Ectodermal cell (in vitro differentiated cells): ENCODE results near the gene LCOR.

Experiments
- H3K27ac ChIP-seq: 2 replicates; pipeline ENCODE4 v1.7.0; 2013; ENCODE audit warnings: mild to moderate bottlenecking, low read depth, low read length; ENCODE audit not compliant: insufficient read depth, poor library complexity, severe bottlenecking
- H3K27me3 ChIP-seq: 2 replicates; pipeline ENCODE4 v1.7.0; 2013; ENCODE audit warnings: mild to moderate bottlenecking, low read length; ENCODE audit not compliant: insufficient read depth, control insufficient read depth, poor library complexity, severe bottlenecking
- H3K36me3 ChIP-seq: one replicate; pipeline ENCODE4 v1.7.0; 2013; ENCODE audit warnings: low read length; ENCODE audit not compliant: control insufficient read depth, insufficient read depth
- H3K4me1 ChIP-seq: one replicate; pipeline ENCODE4 v1.7.0; 2013; ENCODE audit warnings: low read length; ENCODE audit not compliant: control insufficient read depth, insufficient read depth
- H3K4me3 ChIP-seq: 2 replicates; pipeline ENCODE4 v1.7.0; 2013; ENCODE audit warnings: low read depth, low read length, control low read depth; ENCODE audit not compliant: insufficient read depth
- H3K9me3 ChIP-seq: 2 replicates; pipeline ENCODE4 v1.7.0; 2013; ENCODE audit warnings: mild to moderate bottlenecking, low read length, moderate library complexity; ENCODE audit not compliant: control insufficient read depth
- WGBS, 2 experiments: methylation state at CpG; one replicate each; pipeline ENCODE4 v1.1.7; 2013; ENCODE audit warnings: missing lambda C conversion rate in 2 of 2; 5-methylcytosine and 5-hydroxymethylcytosine counted together

Gene LCOR

GRCh38 chr10:96964131-96964530 is 132.0 kb downstream of the LCOR start:
- Histone ChIP-seq H3K4me1 (no peaks in the 10 kb centered on the region), H3K4me3 (no peak overlapping the region), H3K27ac (no peak overlapping the region), H3K36me3 (no peaks in the 10 kb centered on the region), H3K9me3 (no peaks in the 10 kb centered on the region), H3K27me3 (no peaks in the 10 kb centered on the region)
- WGBS, 2 experiments: 90 to 100% methylated on average over 2 of the region's 2 CpGs

GRCh38 chr10:96967847-96968246 is 135.7 kb downstream of the LCOR start:
- Histone ChIP-seq H3K27me3 (no peaks in the 10 kb centered on the region), H3K9me3 (no peaks in the 10 kb centered on the region)

GRCh38 chr10:96968682-96969423 is 136.8 kb downstream of the LCOR start:
- no peak overlapping the region for H3K27ac ChIP-seq
- no peaks in the 10 kb centered on the region for H3K27me3 ChIP-seq
- no peak overlapping the region for H3K4me3 ChIP-seq
- 93 to 94% methylated on average over 5 of the region's 5 CpGs for WGBS, 2 experiments
- H3K36me3 ChIP-seq: no peaks in the 10 kb centered on the region
- H3K9me3 ChIP-seq: no peaks in the 10 kb centered on the region
- peaks cover 8% of the 10 kb centered on the region for H3K4me1 ChIP-seq

More at GRCh38 chr10:96967847-96968246, 135.7 kb downstream of the LCOR start:
- Histone ChIP-seq H3K4me1 (peaks cover 8% of the 10 kb centered on the region), H3K36me3 (no peaks in the 10 kb centered on the region), H3K4me3 (no peak overlapping the region), H3K27ac (no peak overlapping the region)

- Histone ChIP-seq H3K4me1 (peaks cover 8% of the 10 kb centered on the region), H3K9me3 (no peaks in the 10 kb centered on the region), H3K27me3 (no peaks in the 10 kb centered on the region), H3K36me3 (no peaks in the 10 kb centered on the region), H3K4me3 (no peak overlapping the region), H3K27ac (no peak overlapping the region)
- 96% methylated on average over 2 of the region's 2 CpGs for WGBS, 2 experiments
Measured at GRCh38 chr10:96971324-96971723, 139.2 kb downstream of the LCOR start.

- H3K36me3 ChIP-seq: no peaks in the 10 kb centered on the region
- peaks cover 8% of the 10 kb centered on the region for H3K4me1 ChIP-seq
- no peak overlapping the region for H3K4me3 ChIP-seq
- H3K27ac ChIP-seq: no peak overlapping the region
- no peaks in the 10 kb centered on the region for H3K27me3 ChIP-seq
- H3K9me3 ChIP-seq: no peaks in the 10 kb centered on the region
- 100% methylated on average over 1 of the region's 1 CpG; no CpG with 5 or more reads in 1 of the 2 experiments for WGBS, 2 experiments
Measured at GRCh38 chr10:96972264-96972663, 140.2 kb downstream of the LCOR start.

- H3K27ac ChIP-seq: no peak overlapping the region
Measured at GRCh38 chr10:96973809-96974747, 142.0 kb downstream of the LCOR start.

GRCh38 chr10:96975136-96975535 is 143.0 kb downstream of the LCOR start:
- Histone ChIP-seq H3K27me3 (no peaks in the 10 kb centered on the region), H3K9me3 (no peaks in the 10 kb centered on the region), H3K4me3 (no peak overlapping the region), H3K27ac (no peak overlapping the region), H3K4me1 (peaks cover 8% of the 10 kb centered on the region), H3K36me3 (no peaks in the 10 kb centered on the region)
- 96 to 100% methylated on average over 1 of the region's 2 CpGs for WGBS, 2 experiments

More at GRCh38 chr10:96973809-96974747, 142.0 kb downstream of the LCOR start:
- H3K4me1 ChIP-seq: peaks cover 8% of the 10 kb centered on the region
- WGBS, 2 experiments: 96 to 98% methylated on average over 3 to 4 of the region's 5 CpGs
- H3K4me3 ChIP-seq: no peak overlapping the region
- no peaks in the 10 kb centered on the region for H3K27me3 ChIP-seq
- no peaks in the 10 kb centered on the region for H3K9me3 ChIP-seq
- H3K36me3 ChIP-seq: no peaks in the 10 kb centered on the region

GRCh38 chr10:96978621-96979154 is 146.6 kb downstream of the LCOR start:
- Histone ChIP-seq H3K9me3 (no peaks in the 10 kb centered on the region), H3K4me1 (peaks cover 3% of the 10 kb centered on the region), H3K4me3 (no peak overlapping the region), H3K27ac (no peak overlapping the region), H3K27me3 (no peaks in the 10 kb centered on the region), H3K36me3 (peaks cover 15% of the 10 kb centered on the region)
- 94 to 96% methylated on average over 3 of the region's 3 CpGs for WGBS, 2 experiments

GRCh38 chr10:96982149-96982930 is 150.2 kb downstream of the LCOR start:
- Histone ChIP-seq H3K4me1 (peaks cover 20% of the 10 kb centered on the region), H3K27me3 (no peaks in the 10 kb centered on the region), H3K9me3 (no peaks in the 10 kb centered on the region), H3K27ac (no peak overlapping the region), H3K36me3 (peaks cover 15% of the 10 kb centered on the region), H3K4me3 (no peak overlapping the region)
- 96% methylated on average over 12 of the region's 12 CpGs for WGBS, 2 experiments
